Measurements from ENCODE around the gene MTERF1. TPM values are rescaled to one million over a fixed set of nuclear protein-coding genes. Genes with fewer than 3 reads are reported as not detected.
A peak's percentile ranks its signal among the peaks of the same experiment; 100 is the strongest.

MTERF1 gene
- total and polyA plus RNA-seq, 9 of the 15 experiments (the other 6 are each of a cell fraction or from before 2014, with no cell fraction given) = 15.7 to 49.2 (median 29.1) TPM

DNA sequence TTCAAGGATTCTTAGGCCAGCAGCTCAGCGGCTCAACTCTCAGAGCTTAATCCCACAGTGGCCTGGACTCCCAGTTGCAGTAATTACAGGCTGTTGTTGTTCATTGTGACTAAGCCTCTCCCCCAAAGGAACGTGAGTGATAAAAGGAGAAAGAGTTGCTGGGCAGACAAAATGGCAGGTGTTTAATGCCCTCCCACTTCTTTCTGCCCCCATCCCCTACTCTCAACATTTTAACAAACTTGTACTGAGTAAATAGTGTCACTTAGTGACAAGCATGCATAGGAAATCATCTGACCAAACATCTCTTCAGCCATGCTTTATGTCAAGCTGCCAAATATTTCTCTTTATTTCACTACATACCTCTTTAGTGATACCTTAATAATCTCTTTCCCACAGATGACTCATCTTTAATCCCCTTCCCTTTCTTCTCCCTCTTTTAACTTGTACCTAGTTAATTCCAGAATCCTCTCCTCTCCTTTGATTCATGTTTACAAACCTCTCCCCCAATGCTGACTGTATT lies 12.4 kb upstream of the MTERF1 start:
- H3K4me2 ChIP-seq (ENCODE audit: insufficient read depth, low read length) = no peak overlapping the region
- H3K79me2 ChIP-seq (ENCODE audit: control insufficient read depth, insufficient read depth, low read length) = no peaks in the 10 kb centered on the region
- H3K27me3 ChIP-seq (ENCODE audit: control insufficient read depth in 2 of 2, insufficient read depth in 2 of 2, low read length in 2 of 2) = no peaks in the 10 kb centered on the region
- peaks cover 0 to 24% of the 10 kb centered on the region in 2 experiments; a peak in 3 of 5 replicates for H3K4me1 ChIP-seq (replicated peaks in 1 of 2; ENCODE audit: control insufficient read depth in 2 of 2, insufficient read depth in 2 of 2, low read length in 2 of 2)
- no TSS peak for BruUV-seq (replicated peaks)
- in situ Hi-C loops (cut with MboI) = no loop called here
- FAIRE-seq = peak; percentile 52
- ATAC-seq = peak; percentile 70
- ChIA-PET POLR2A (interaction anchor here (0.7 to 1.5 kb wide), 5 partner anchors 14 to 1359 kb away, joined by 3 to 5 read pairs (median 4); partner anchors contain the start of genes AKAP9, ANKIB1 and KRIT1), CTCF (ENCODE audit: low intra/inter-chr PET ratio) (no interaction called here)
- H3K36me3 ChIP-seq (ENCODE audit: control insufficient read depth, insufficient read depth, low read length) = no peaks in the 10 kb centered on the region
- H3K4me3 ChIP-seq = no peak overlapping the region
- H3K27ac ChIP-seq (ENCODE audit: extremely low read depth, low read depth, low read length) = peak overlapping the region; percentile 5; the same call in 2 of the 3 replicates
- no peaks in the 10 kb centered on the region for H3K9me1 ChIP-seq (ENCODE audit: control insufficient read depth, insufficient read depth, low read length)
- peak in 2 of 4 experiments; percentile 43 to 59 for DNase-seq (ENCODE audit: extremely low read depth in 1 of 4, low spot score in 3 of 4)
- H3K9ac ChIP-seq (ENCODE audit: insufficient read depth in 1 of 2, low read depth in 2 of 2, low read length in 2 of 2) = no peak overlapping the region
- H4K20me1 ChIP-seq (replicated peaks; ENCODE audit: control insufficient read depth, insufficient read depth, low read length) = no peaks in the 10 kb centered on the region
- peak overlapping the region; percentile 47 for H2AFZ ChIP-seq (ENCODE audit: low read depth, low read length)
- H3K9me3 ChIP-seq (replicated peaks; ENCODE audit: control insufficient read depth, insufficient read depth, low read depth, low read length) = no peaks in the 10 kb centered on the region
- intact Hi-C loops (cut with micrococcal nuclease) = no loop called here
- 8% methylated on average over 2 of the region's 2 CpGs for WGBS (ENCODE audit: insufficient coverage, low coverage, missing lambda C conversion rate)
- no peak for TF ChIP-seq JUND (IDR thresholded peaks at IDR 0.05; ENCODE audit: borderline replicate concordance, low read depth, low read length)
- 0 out of 3 replicates have a peak, but pooled peaks have one; percentile 17 for TF ChIP-seq JUND (tag; IDR thresholded peaks at IDR 0.05; ENCODE audit: borderline replicate concordance, low read depth, low read length)
- TF ChIP-seq SOX6 (IDR thresholded peaks at IDR 0.05) = 0 out of 2 replicates have a peak, but pooled peaks have one; percentile 33
- peak; percentile 52 for TF ChIP-seq ARID1B (IDR thresholded peaks at IDR 0.05)
- TF ChIP-seq, protein P1, sequence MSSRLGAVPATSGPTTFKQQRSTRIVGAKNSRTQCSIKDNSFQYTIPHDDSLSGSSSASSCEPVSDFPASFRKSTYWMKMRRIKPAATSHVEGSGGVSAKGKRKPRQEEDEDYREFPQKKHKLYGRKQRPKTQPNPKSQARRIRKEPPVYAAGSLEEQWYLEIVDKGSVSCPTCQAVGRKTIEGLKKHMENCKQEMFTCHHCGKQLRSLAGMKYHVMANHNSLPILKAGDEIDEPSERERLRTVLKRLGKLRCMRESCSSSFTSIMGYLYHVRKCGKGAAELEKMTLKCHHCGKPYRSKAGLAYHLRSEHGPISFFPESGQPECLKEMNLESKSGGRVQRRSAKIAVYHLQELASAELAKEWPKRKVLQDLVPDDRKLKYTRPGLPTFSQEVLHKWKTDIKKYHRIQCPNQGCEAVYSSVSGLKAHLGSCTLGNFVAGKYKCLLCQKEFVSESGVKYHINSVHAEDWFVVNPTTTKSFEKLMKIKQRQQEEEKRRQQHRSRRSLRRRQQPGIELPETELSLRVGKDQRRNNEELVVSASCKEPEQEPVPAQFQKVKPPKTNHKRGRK (tag; IDR thresholded peaks at IDR 0.05) = peak; percentile 52; the same call in 1 of the 2 replicates
- TF ChIP-seq, protein P2, sequence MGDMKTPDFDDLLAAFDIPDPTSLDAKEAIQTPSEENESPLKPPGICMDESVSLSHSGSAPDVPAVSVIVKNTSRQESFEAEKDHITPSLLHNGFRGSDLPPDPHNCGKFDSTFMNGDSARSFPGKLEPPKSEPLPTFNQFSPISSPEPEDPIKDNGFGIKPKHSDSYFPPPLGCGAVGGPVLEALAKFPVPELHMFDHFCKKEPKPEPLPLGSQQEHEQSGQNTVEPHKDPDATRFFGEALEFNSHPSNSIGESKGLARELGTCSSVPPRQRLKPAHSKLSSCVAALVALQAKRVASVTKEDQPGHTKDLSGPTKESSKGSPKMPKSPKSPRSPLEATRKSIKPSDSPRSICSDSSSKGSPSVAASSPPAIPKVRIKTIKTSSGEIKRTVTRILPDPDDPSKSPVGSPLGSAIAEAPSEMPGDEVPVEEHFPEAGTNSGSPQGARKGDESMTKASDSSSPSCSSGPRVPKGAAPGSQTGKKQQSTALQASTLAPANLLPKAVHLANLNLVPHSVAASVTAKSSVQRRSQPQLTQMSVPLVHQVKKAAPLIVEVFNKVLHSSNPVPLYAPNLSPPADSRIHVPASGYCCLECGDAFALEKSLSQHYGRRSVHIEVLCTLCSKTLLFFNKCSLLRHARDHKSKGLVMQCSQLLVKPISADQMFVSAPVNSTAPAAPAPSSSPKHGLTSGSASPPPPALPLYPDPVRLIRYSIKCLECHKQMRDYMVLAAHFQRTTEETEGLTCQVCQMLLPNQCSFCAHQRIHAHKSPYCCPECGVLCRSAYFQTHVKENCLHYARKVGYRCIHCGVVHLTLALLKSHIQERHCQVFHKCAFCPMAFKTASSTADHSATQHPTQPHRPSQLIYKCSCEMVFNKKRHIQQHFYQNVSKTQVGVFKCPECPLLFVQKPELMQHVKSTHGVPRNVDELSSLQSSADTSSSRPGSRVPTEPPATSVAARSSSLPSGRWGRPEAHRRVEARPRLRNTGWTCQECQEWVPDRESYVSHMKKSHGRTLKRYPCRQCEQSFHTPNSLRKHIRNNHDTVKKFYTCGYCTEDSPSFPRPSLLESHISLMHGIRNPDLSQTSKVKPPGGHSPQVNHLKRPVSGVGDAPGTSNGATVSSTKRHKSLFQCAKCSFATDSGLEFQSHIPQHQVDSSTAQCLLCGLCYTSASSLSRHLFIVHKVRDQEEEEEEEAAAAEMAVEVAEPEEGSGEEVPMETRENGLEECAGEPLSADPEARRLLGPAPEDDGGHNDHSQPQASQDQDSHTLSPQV (IDR thresholded peaks at IDR 0.05) = peak; percentile 72
- no peak for TF ChIP-seq SNIP1 (IDR thresholded peaks at IDR 0.05; ENCODE audit: low read depth)
- TF ChIP-seq KHSRP (IDR thresholded peaks at IDR 0.05) = no peak
- TF ChIP-seq ATF1 (CRISPR knock-in tag; IDR thresholded peaks at IDR 0.05) = no peak
- no peak for TF ChIP-seq ATF1 (tag; IDR thresholded peaks at IDR 0.05)
- 0 out of 2 replicates have a peak, but pooled peaks have one; percentile 3 for TF ChIP-seq ZNF316 (IDR thresholded peaks at IDR 0.05)
- TF ChIP-seq HDAC1 (IDR thresholded peaks at IDR 0.05) = peak in 1 of 2 experiments; percentile 15; a peak in 1 of 4 replicates
- no peak for TF ChIP-seq HOXB6 (CRISPR knock-in tag; IDR thresholded peaks at IDR 0.05; ENCODE audit: borderline replicate concordance)
- TF ChIP-seq TFAM (CRISPR knock-in tag; conservative IDR thresholded peaks at IDR 0.05) = no peak
- peak; percentile 34; the same call in 1 of the 2 replicates for TF ChIP-seq FOXJ2 (tag; IDR thresholded peaks at IDR 0.05)
- TF ChIP-seq YY1 (IDR thresholded peaks at IDR 0.05; ENCODE audit: borderline replicate concordance in 1 of 3, control insufficient read depth in 1 of 3, extremely low read depth in 1 of 3, insufficient read depth in 3 of 3, insufficient read length in 1 of 3, insufficient replicate concordance in 2 of 3, low read depth in 1 of 3, low read length in 2 of 3) = peak in 1 of 3 experiments; percentile 66
- no peak for TF ChIP-seq ZNF583 (CRISPR knock-in tag; IDR thresholded peaks at IDR 0.05)
- peak; percentile 31 for TF ChIP-seq NFIC (IDR thresholded peaks at IDR 0.05)
- peak; percentile 53; the same call in 1 of the 2 replicates for TF ChIP-seq FOSL1 (tag; conservative IDR thresholded peaks at IDR 0.05)

All from K562 (cell line).